ENCODE measurements around the gene GABBR2.
"Not testable (repeated sequence)": the region's sequence is repeated elsewhere in the genome, so short reads cannot be mapped to it uniquely, and the experiment has no call there.

Gene GABBR2

GRCh38 chr9:98311541-98311940 is 397.2 kb downstream of the GABBR2 start:
- no peak for DNase-seq

GRCh38 chr9:98310752-98311392 is 397.9 kb downstream of the GABBR2 start:
- no peak for DNase-seq

GRCh38 chr9:98306384-98307145 is 402.2 kb downstream of the GABBR2 start:
- DNase-seq: no peak

GRCh38 chr9:98304381-98304780 is 404.4 kb downstream of the GABBR2 start:
- DNase-seq: no peak

- no peak for DNase-seq
Observed at GRCh38 chr9:98303633-98304125, 405.1 kb downstream of the GABBR2 start.

- DNase-seq: no peak
Observed at GRCh38 chr9:98302938-98303632, 405.6 kb downstream of the GABBR2 start.

- DNase-seq: no peak
Observed at GRCh38 chr9:98302150-98302549, 406.6 kb downstream of the GABBR2 start.

- no peak for DNase-seq
Observed at GRCh38 chr9:98300611-98301010, 408.1 kb downstream of the GABBR2 start.

GRCh38 chr9:98298476-98298875 is 410.3 kb downstream of the GABBR2 start:
- no peak for DNase-seq

GRCh38 chr9:98295824-98296223 is 412.9 kb downstream of the GABBR2 start:
- no peak for DNase-seq

GRCh38 chr9:98291820-98292219 is 416.9 kb downstream of the GABBR2 start:
- DNase-seq: no peak

GRCh38 chr9:98290411-98290810 is 418.3 kb downstream of the GABBR2 start:
- no peak for DNase-seq

GRCh38 chr9:98289614-98290201 is 419.0 kb downstream of the GABBR2 start:
- DNase-seq: no peak

GRCh38 chr9:98288881-98289280 is 419.9 kb downstream of the GABBR2 start:
- DNase-seq: no peak

GRCh38 chr9:98287384-98287783 is 421.4 kb downstream of the GABBR2 start:
- DNase-seq: no peak

GRCh38 chr9:98285446-98285845 is 423.3 kb downstream of the GABBR2 start:
- DNase-seq: no peak

- DNase-seq: no peak
Observed at GRCh38 chr9:98284754-98285153, 424.0 kb downstream of the GABBR2 start.

GRCh38 chr9:98283143-98283542 is 425.6 kb downstream of the GABBR2 start:
- DNase-seq: not testable (repeated sequence)

GRCh38 chr9:98281281-98281680 is 427.5 kb downstream of the GABBR2 start:
- no peak for DNase-seq

- no peak for DNase-seq
Observed at GRCh38 chr9:98280574-98280973, 428.2 kb downstream of the GABBR2 start.

- DNase-seq: no peak
Observed at GRCh38 chr9:98280162-98280561, 428.6 kb downstream of the GABBR2 start.

- DNase-seq: no peak
Observed at GRCh38 chr9:98276907-98277469, 431.7 kb downstream of the GABBR2 start.

- DNase-seq: no peak
Observed at GRCh38 chr9:98275159-98275558, 433.6 kb downstream of the GABBR2 start.
